ENCODE data around the gene ARID3B.
"Not testable (repeated sequence)": the region's sequence is repeated elsewhere in the genome, so short reads cannot be mapped to it uniquely, and the experiment has no call there.

The ARID3B gene

DNA sequence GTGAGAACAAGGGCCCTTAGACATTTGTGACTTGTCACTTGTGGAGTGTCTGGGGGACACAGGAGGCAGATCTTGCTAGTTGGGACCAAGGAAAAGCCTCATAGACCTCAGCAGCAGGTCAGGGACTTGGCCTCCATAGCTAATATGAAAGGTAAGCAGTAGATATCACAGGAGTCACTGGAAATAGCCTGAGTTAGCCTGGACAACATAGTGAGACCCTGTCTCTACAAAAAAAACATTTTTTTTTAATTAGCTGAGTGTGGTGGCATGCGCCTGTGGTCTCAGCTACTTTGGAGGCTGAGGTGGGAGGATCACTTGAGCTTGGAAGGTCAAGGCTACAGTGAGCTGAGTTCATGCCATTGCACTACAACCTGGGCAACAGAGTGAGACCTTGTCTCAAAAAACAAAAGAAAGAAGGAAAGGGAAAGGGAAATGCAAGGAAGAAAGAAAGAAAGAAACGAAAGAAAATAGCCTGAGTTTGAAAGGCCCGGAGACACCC, 37.5 kb downstream of the ARID3B start:
- DNase-seq, result no peak

- DNase-seq, result no peak
Observed at GRCh38 chr15:74579001-74579400, 38.0 kb downstream of the ARID3B start.

- DNase-seq, result no peak
Observed at GRCh38 chr15:74580538-74581350, 39.7 kb downstream of the ARID3B start.

- no peak for DNase-seq
Observed at GRCh38 chr15:74584204-74584603, 43.2 kb downstream of the ARID3B start.

- DNase-seq, result no peak
Observed at GRCh38 chr15:74584779-74585178, 43.8 kb downstream of the ARID3B start.

- no peak for DNase-seq
Observed at GRCh38 chr15:74585191-74585590, 44.2 kb downstream of the ARID3B start.

- no peak for DNase-seq
Observed at GRCh38 chr15:74585857-74586256, 44.8 kb downstream of the ARID3B start.

DNA sequence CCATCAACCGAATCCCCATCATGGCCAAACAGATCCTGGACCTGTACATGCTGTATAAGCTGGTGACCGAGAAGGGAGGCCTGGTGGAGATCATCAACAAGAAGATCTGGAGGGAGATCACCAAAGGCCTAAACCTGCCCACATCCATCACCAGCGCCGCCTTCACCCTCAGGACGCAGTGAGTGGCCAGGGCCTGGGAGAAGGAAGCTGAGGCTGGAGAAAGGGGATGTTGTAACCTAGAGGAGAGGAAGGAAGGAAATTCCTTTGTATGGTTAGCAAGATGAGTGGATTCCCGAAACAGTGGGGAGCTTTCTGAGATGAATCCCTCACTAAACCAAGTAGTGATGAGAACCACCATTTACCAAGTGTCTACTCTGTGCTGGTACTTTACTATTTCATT, 48.8 kb downstream of the ARID3B start:
- no peak for DNase-seq

- DNase-seq, result no peak
Observed at GRCh38 chr15:74592222-74592621, 51.2 kb downstream of the ARID3B start.

DNA sequence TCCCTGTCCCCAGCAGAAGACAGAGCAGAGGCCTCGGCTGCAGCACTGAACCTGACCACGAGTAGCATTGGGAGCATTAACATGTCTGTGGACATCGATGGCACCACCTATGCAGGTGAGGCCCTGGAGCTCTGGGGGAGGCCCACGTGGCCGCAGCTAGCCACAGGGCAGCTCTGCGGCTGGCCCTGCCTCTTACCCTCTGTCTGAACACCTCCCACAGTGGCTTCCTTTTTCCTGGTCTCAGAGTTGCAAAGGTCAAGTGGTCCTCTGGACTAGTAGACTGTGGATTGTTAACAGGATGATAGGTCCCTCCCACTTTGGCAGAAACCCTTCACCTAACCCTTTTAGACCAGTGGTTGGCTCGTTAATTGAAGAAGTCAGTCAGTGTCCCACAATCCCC, 52.1 kb downstream of the ARID3B start:
- no peak for DNase-seq

DNA sequence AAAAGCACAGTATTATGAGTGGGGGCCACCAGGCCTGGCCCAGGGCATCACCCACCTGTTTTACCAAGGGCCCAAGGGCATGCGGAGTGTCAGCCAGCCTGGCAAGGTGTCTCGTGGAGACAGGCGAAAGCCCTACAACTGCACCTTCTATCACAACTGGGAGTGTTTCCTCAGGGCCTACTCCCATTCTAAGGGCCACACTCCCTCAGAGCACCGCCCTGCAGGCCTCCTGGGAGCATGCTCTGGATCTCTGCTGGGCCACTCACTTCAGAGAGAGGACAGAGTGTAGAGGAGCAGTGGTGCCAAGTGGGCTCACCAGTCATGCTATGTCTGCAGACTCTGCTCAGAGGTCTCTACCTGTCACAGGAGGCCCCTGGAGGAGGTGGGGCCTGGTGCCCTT, 53.4 kb downstream of the ARID3B start:
- DNase-seq, result no peak

DNA sequence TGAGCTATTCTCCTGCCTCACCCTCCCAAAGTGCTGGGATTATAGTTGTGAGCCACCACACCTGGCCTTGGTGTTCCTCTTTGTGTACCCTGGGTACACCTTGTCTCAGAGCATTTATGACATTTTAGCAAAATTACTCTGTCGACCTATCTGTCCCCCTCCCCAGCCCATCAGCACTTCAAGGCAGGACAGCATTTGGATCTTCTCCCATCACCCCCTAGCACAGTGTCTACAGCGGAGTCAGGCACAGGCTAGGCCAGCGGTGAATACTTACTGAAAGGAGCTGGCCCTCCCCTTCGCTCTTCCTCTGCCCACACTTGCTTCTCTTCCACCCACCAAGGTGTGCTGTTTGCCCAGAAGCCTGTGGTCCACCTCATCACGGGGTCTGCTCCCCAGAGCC, 54.3 kb downstream of the ARID3B start:
- no peak for DNase-seq

DNA sequence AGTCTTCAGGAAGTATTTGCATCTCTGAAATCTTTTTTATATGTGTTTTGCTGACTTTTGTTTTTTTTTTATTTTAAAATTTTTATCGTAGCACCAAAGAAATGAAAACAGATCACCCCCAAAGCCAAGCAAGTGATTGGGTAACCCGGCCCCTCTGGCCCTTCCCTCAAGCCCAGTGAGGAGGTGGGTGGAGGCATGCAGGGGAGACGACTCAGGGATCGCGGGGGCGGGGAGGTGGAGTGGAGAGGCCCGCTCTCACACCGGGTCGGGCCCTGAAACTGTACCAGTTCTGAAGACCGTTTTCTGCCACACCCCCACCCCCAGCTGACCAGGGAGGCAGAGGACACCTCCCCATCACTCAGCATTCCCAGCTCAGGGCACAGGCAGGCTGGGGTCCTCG, 55.7 kb downstream of the ARID3B start:
- DNase-seq, result not testable (repeated sequence)

- DNase-seq, result not testable (repeated sequence)
Observed at GRCh38 chr15:74597146-74597705, 56.2 kb downstream of the ARID3B start.

- peak; percentile 80 to 83 for DNase-seq
Observed at GRCh38 chr15:74598126-74598842, 57.3 kb downstream of the ARID3B start.

DNA sequence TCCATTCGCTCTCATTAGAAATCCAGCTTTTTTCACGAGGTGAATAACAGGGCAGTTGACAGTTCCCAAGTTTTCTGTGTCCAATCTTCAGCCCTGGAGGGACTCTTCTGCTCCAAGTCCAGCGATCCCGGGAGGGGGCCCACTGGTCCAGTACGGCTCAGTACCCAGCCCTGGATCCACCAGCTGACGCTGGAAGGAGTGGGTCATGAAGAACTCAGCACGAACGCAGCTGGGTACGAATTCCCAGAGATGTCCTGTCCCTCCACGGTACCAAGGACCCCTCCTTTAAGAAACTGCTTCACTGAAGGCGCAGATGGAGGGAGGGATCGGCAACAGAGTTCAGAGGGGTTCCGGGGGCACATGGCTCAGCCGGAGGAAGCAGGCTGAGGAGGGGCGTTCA, 58.1 kb downstream of the ARID3B start:
- DNase-seq, result no peak

- no peak for DNase-seq
Observed at GRCh38 chr15:74603026-74603788, 62.2 kb downstream of the ARID3B start.

DNA sequence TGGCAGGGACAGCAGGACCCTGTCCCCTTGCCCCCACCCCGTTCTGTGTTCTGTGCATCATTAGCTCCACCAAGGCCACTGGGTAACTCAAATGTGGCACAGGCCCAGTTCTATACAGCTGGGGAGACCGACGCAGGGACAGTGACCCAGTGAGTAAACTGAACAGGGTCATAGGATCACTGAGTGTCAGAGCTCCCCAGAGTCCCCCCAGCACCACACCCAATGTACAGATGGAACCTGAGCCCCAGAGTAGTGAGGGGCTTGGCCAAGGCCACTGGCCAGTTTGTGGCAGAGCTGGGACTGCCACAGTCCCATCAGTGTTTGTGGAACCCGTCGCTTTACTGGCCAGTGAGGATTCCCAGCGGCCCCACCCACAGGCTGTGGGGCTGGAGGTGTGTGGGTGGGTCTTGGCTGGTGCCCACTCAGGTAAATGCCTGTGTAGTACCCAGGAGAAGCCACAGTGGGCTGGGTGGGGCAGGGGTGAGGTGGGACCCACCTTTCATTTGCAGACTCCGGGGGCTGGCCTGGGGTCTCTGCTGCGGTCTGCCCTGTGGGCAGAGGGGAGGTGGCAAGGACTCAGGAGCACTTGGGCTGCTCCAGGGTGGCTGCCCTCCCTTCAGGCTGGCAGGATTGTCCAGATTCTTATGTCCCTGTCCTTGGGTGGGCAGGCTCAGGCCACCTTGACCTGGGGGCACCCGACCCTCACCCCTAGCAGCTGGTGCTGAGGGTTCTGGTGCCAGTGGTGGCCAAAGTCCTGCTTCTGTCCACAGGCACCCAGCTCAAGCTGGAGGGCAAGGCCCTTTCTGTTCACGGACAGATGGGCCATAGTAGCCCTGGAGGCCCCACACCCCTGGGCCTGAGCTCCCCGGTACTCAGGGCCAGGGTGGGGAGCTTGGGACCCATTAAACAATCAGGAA, 63.0 kb downstream of the ARID3B start:
- DNase-seq, result no peak

- DNase-seq, result no peak
Observed at GRCh38 chr15:74604983-74605794, 64.2 kb downstream of the ARID3B start.

GRCh38 chr15:74605795-74606150, 64.8 kb downstream of the ARID3B start:
- DNase-seq, result no peak

DNA sequence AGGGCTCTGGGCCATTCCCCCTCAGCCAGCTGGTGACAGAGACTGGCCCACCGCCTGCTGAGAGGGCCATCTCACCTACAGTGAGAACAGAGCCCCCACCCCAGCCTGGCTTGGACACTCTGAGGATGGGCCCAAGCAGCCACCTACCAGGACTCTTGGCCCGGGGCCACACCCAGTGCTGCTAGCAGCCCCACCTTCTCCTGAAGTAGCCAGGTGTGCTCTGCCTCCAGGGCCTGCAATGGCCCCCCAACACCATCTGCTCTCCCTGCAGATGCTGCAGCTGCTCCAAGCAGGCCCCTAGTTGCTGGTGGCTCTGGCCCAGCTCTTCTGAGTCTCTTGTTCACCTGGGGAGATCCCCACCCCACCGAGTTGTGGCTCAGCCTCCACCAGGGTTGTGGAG, 67.8 kb downstream of the ARID3B start:
- DNase-seq, result no peak

Data from activated CD4-positive, alpha-beta T cell treated with anti-CD3 and anti-CD28 coated beads for 4 hours (primary cell).